Measurements from ENCODE around the gene FAF1. TPM values are rescaled to one million over a fixed set of nuclear protein-coding genes. Genes with fewer than 3 reads are reported as not detected.

FAF1 gene
- total and polyA plus RNA-seq, 9 of the 15 experiments (the other 6 are each of a cell fraction or from before 2014, with no cell fraction given), result 48.7 to 225 (median 118) TPM

GRCh38 chr1:50959303-50959912 lies 659 bp downstream of the FAF1 start (continued):
- TF ChIP-seq MEF2D (tag; conservative IDR thresholded peaks at IDR 0.05; ENCODE audit: low read depth), result no peak
- 0 out of 2 replicates have a peak, but pooled peaks have one; percentile 48 for TF ChIP-seq MYBL2 (IDR thresholded peaks at IDR 0.05; ENCODE audit: low read depth)
- no peak for TF ChIP-seq MYBL2 (CRISPR knock-in tag; IDR thresholded peaks at IDR 0.05; ENCODE audit: borderline replicate concordance)
- TF ChIP-seq, protein P1, sequence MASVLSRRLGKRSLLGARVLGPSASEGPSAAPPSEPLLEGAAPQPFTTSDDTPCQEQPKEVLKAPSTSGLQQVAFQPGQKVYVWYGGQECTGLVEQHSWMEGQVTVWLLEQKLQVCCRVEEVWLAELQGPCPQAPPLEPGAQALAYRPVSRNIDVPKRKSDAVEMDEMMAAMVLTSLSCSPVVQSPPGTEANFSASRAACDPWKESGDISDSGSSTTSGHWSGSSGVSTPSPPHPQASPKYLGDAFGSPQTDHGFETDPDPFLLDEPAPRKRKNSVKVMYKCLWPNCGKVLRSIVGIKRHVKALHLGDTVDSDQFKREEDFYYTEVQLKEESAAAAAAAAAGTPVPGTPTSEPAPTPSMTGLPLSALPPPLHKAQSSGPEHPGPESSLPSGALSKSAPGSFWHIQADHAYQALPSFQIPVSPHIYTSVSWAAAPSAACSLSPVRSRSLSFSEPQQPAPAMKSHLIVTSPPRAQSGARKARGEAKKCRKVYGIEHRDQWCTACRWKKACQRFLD (CRISPR knock-in tag; IDR thresholded peaks at IDR 0.05), result no peak
- no peak for TF ChIP-seq SRF (CRISPR knock-in tag; IDR thresholded peaks at IDR 0.05)
- TF ChIP-seq NFE2 (IDR thresholded peaks at IDR 0.05; ENCODE audit: low read depth), result no peak
- TF ChIP-seq, protein P2, sequence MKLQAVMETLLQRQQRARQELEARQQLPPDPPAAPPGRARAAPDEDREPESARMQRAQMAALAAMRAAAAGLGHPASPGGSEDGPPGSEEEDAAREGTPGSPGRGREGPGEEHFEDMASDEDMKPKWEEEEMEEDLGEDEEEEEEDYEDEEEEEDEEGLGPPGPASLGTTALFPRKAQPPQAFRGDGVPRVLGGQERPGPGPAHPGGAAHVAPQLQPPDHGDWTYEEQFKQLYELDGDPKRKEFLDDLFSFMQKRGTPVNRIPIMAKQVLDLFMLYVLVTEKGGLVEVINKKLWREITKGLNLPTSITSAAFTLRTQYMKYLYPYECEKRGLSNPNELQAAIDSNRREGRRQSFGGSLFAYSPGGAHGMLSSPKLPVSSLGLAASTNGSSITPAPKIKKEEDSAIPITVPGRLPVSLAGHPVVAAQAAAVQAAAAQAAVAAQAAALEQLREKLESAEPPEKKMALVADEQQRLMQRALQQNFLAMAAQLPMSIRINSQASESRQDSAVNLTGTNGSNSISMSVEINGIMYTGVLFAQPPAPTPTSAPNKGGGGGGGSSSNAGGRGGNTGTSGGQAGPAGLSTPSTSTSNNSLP (IDR thresholded peaks at IDR 0.05; ENCODE audit: borderline replicate concordance, low read depth, low read length), result no peak
- TF ChIP-seq THRAP3 (IDR thresholded peaks at IDR 0.05; ENCODE audit: borderline replicate concordance), result peak; percentile 85; the same call in 1 of the 2 replicates
- TF ChIP-seq ZKSCAN8 (CRISPR knock-in tag; IDR thresholded peaks at IDR 0.05), result no peak
- no peak for TF ChIP-seq HMGN3 (IDR thresholded peaks at IDR 0.05; ENCODE audit: borderline replicate concordance, extremely low read depth, insufficient read length, low read depth, low read length)
- TF ChIP-seq, protein P3, sequence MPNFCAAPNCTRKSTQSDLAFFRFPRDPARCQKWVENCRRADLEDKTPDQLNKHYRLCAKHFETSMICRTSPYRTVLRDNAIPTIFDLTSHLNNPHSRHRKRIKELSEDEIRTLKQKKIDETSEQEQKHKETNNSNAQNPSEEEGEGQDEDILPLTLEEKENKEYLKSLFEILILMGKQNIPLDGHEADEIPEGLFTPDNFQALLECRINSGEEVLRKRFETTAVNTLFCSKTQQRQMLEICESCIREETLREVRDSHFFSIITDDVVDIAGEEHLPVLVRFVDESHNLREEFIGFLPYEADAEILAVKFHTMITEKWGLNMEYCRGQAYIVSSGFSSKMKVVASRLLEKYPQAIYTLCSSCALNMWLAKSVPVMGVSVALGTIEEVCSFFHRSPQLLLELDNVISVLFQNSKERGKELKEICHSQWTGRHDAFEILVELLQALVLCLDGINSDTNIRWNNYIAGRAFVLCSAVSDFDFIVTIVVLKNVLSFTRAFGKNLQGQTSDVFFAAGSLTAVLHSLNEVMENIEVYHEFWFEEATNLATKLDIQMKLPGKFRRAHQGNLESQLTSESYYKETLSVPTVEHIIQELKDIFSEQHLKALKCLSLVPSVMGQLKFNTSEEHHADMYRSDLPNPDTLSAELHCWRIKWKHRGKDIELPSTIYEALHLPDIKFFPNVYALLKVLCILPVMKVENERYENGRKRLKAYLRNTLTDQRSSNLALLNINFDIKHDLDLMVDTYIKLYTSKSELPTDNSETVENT (CRISPR knock-in tag; IDR thresholded peaks at IDR 0.05), result no peak
- no peak for TF ChIP-seq EWSR1 (IDR thresholded peaks at IDR 0.05; ENCODE audit: borderline replicate concordance, low read depth, partially characterized antibody)
- TF ChIP-seq, protein P4, sequence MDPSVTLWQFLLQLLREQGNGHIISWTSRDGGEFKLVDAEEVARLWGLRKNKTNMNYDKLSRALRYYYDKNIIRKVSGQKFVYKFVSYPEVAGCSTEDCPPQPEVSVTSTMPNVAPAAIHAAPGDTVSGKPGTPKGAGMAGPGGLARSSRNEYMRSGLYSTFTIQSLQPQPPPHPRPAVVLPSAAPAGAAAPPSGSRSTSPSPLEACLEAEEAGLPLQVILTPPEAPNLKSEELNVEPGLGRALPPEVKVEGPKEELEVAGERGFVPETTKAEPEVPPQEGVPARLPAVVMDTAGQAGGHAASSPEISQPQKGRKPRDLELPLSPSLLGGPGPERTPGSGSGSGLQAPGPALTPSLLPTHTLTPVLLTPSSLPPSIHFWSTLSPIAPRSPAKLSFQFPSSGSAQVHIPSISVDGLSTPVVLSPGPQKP (CRISPR knock-in tag; IDR thresholded peaks at IDR 0.05), result no peak
- TF ChIP-seq HDAC1 (IDR thresholded peaks at IDR 0.05), result peak in 1 of 2 experiments; percentile 96; a peak in 2 of 4 replicates
- no peak for TF ChIP-seq ZNF668 (CRISPR knock-in tag; IDR thresholded peaks at IDR 0.05)
- no peak for TF ChIP-seq ZC3H8 (IDR thresholded peaks at IDR 0.05)
- TF ChIP-seq L3MBTL2 (IDR thresholded peaks at IDR 0.05), result no peak
- no peak for TF ChIP-seq ZNF274 (IDR thresholded peaks at IDR 0.05; ENCODE audit: borderline replicate concordance, low read depth, low read length)
- TF ChIP-seq, protein P5, sequence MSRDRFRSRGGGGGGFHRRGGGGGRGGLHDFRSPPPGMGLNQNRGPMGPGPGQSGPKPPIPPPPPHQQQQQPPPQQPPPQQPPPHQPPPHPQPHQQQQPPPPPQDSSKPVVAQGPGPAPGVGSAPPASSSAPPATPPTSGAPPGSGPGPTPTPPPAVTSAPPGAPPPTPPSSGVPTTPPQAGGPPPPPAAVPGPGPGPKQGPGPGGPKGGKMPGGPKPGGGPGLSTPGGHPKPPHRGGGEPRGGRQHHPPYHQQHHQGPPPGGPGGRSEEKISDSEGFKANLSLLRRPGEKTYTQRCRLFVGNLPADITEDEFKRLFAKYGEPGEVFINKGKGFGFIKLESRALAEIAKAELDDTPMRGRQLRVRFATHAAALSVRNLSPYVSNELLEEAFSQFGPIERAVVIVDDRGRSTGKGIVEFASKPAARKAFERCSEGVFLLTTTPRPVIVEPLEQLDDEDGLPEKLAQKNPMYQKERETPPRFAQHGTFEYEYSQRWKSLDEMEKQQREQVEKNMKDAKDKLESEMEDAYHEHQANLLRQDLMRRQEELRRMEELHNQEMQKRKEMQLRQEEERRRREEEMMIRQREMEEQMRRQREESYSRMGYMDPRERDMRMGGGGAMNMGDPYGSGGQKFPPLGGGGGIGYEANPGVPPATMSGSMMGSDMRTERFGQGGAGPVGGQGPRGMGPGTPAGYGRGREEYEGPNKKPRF (IDR thresholded peaks at IDR 0.05; ENCODE audit: low read depth, low read length), result no peak

All from K562 (cell line).